KOPT-K1 (cell line): ENCODE results near the gene DLGAP4.

Source experiments
- H3K27ac ChIP-seq: fragments of 200-600 bp; sonication (generic); 2 replicates; pipeline ENCODE4 v1.5.1; 2016; ENCODE audit warnings: antibody characterized with exemption, mild to moderate bottlenecking, low read depth, low read length; ENCODE audit not compliant: poor library complexity, severe bottlenecking
- H3K36me3 ChIP-seq: fragments of 200-600 bp; sonication (generic); 2 replicates; pipeline ENCODE4 v1.5.1; 2017; ENCODE audit warnings: antibody characterized with exemption, mild to moderate bottlenecking, low read length, moderate library complexity; ENCODE audit not compliant: insufficient read depth
- H3K9me3 ChIP-seq: fragments of 200-600 bp; sonication (generic); 2 replicates; pipeline ENCODE4 v1.5.1; 2017; ENCODE audit warnings: antibody characterized with exemption, low read length, mild to moderate bottlenecking; ENCODE audit not compliant: insufficient read depth, poor library complexity, severe bottlenecking

The DLGAP4 gene

GRCh38 chr20:36305602-36306551 is at the start of gene DLGAP4:
Gene DLGAP4 (plus strand): TSS chr20:36306339. CDS start chr20:36431718, 125,379 bp downstream.
- no peaks in the 10 kb centered on the region for H3K9me3 ChIP-seq
- no peak within 1 kb of the TSS for H3K27ac ChIP-seq
- H3K36me3 ChIP-seq, result no peaks in the 10 kb centered on the region

GRCh38 chr20:36259177-36260061 is 46.7 kb upstream of the DLGAP4 start:
- no peaks in the 10 kb centered on the region for H3K9me3 ChIP-seq
- no peak overlapping the region for H3K27ac ChIP-seq

GRCh38 chr20:36260316-36260715 is 45.8 kb upstream of the DLGAP4 start:
- Histone ChIP-seq H3K27ac (no peak overlapping the region), H3K9me3 (no peaks in the 10 kb centered on the region), H3K36me3 (peaks cover 30% of the 10 kb centered on the region)

More at GRCh38 chr20:36259177-36260061, 46.7 kb upstream of the DLGAP4 start:
- H3K36me3 ChIP-seq, result peaks cover 39% of the 10 kb centered on the region

GRCh38 chr20:36261389-36262105 is 44.6 kb upstream of the DLGAP4 start:
- Histone ChIP-seq H3K36me3 (peaks cover 18% of the 10 kb centered on the region), H3K9me3 (no peaks in the 10 kb centered on the region), H3K27ac (no peak overlapping the region)

- H3K36me3 ChIP-seq, result peaks cover 9% of the 10 kb centered on the region
Measured at GRCh38 chr20:36262440-36262839, 43.7 kb upstream of the DLGAP4 start.

GRCh38 chr20:36264426-36265246 is 41.5 kb upstream of the DLGAP4 start:
- H3K36me3 ChIP-seq, result no peaks in the 10 kb centered on the region
- H3K9me3 ChIP-seq, result no peaks in the 10 kb centered on the region

More at GRCh38 chr20:36262440-36262839, 43.7 kb upstream of the DLGAP4 start:
- no peaks in the 10 kb centered on the region for H3K9me3 ChIP-seq
- no peak overlapping the region for H3K27ac ChIP-seq

GRCh38 chr20:36266189-36266588 is 40.0 kb upstream of the DLGAP4 start:
- Histone ChIP-seq H3K36me3 (no peaks in the 10 kb centered on the region), H3K27ac (no peak overlapping the region), H3K9me3 (no peaks in the 10 kb centered on the region)

More at GRCh38 chr20:36264426-36265246, 41.5 kb upstream of the DLGAP4 start:
- H3K27ac ChIP-seq, result no peak overlapping the region

- no peaks in the 10 kb centered on the region for H3K9me3 ChIP-seq
- no peak overlapping the region for H3K27ac ChIP-seq
Measured at GRCh38 chr20:36267605-36268381, 38.3 kb upstream of the DLGAP4 start.

GRCh38 chr20:36268440-36269342 is 37.4 kb upstream of the DLGAP4 start:
- Histone ChIP-seq H3K27ac (no peak overlapping the region), H3K36me3 (no peaks in the 10 kb centered on the region), H3K9me3 (no peaks in the 10 kb centered on the region)

More at GRCh38 chr20:36267605-36268381, 38.3 kb upstream of the DLGAP4 start:
- no peaks in the 10 kb centered on the region for H3K36me3 ChIP-seq

GRCh38 chr20:36269507-36269906 is 36.6 kb upstream of the DLGAP4 start:
- H3K36me3 ChIP-seq, result no peaks in the 10 kb centered on the region
- H3K27ac ChIP-seq, result no peak overlapping the region
- no peaks in the 10 kb centered on the region for H3K9me3 ChIP-seq

GRCh38 chr20:36270744-36271638 is 35.1 kb upstream of the DLGAP4 start:
- Histone ChIP-seq H3K36me3 (no peaks in the 10 kb centered on the region), H3K9me3 (no peaks in the 10 kb centered on the region), H3K27ac (no peak overlapping the region)
